MCF 10A (cell line): ENCODE data around the gene HERPUD2. TPM values are rescaled to one million over a fixed set of nuclear protein-coding genes. Genes with fewer than 3 reads are reported as not detected.

Source experiments
- BruUV-seq: library from RNA; stranded (reverse); fragments of 400-500 nt; replicated peaks from 2 replicates; lab custom pipeline; 2021; lab: Mats Ljungman, UMichigan
- CTCF ChIA-PET: fragments of 300-600 bp; sonication (Branson Sonifier 250); formaldehyde crosslinking; extraction: SDS; loops from one replicate; lab custom pipeline; 2021; ENCODE audit warnings: antibody characterized with exemption, inconsistent platforms; lab: Yijun Ruan, JAX
- POLR2A ChIA-PET: fragments of 300-600, 350-650 bp; sonication (Branson Sonifier 250); formaldehyde crosslinking; extraction: SDS; loops from one replicate; lab custom pipeline; 2020; ENCODE audit warnings: antibody characterized with exemption, inconsistent platforms; lab: Yijun Ruan, JAX
- DNase-seq: peaks from one replicate; pipeline ENCODE4 v3.0.0-alpha.2; 2018; ENCODE audit not compliant: unreplicated experiment
- H3K27ac Mint-ChIP-seq: one replicate; pipeline ENCODE4 v1.8.0; 2022; ENCODE audit warnings: mild to moderate bottlenecking, low read depth, mixed read lengths; ENCODE audit not compliant: unreplicated experiment
- H3K27me3 Mint-ChIP-seq: one replicate; pipeline ENCODE4 v1.8.0; 2022; ENCODE audit warnings: mixed read lengths; ENCODE audit not compliant: insufficient read depth, unreplicated experiment
- H3K36me3 Mint-ChIP-seq: one replicate; pipeline ENCODE4 v1.8.0; 2022; ENCODE audit warnings: mild to moderate bottlenecking, moderate library complexity, mixed read lengths; ENCODE audit not compliant: insufficient read depth, unreplicated experiment
- H3K4me1 Mint-ChIP-seq: one replicate; pipeline ENCODE4 v1.8.0; 2022; ENCODE audit warnings: mixed read lengths; ENCODE audit not compliant: insufficient read depth, unreplicated experiment
- H3K4me3 Mint-ChIP-seq: one replicate; pipeline ENCODE4 v1.8.0; 2022; ENCODE audit warnings: mild to moderate bottlenecking, moderate library complexity, mixed read lengths; ENCODE audit not compliant: unreplicated experiment
- H3K9me3 Mint-ChIP-seq: one replicate; pipeline ENCODE4 v1.8.0; 2022; ENCODE audit warnings: mixed read lengths; ENCODE audit not compliant: unreplicated experiment
- intact Hi-C: fragments of 100-400 bp; cut with micrococcal nuclease; formaldehyde crosslinking; loops from 2 replicates; pipeline ENCODE4 v1.14.1; 2022
- total RNA-seq: library from RNA; stranded (reverse); gene quantifications from 2 replicates; pipeline ENCODE4 v1.2.3, GENCODE V29; 2022
- TF ChIP-seq, protein P1 (sequence below): fragments of 200-600 bp; IDR thresholded peaks from one replicate; pipeline ENCODE4 v1.8.0; 2022; ENCODE audit warnings: antibody characterized with exemption, mild to moderate bottlenecking; ENCODE audit not compliant: unreplicated experiment

HERPUD2 gene
- total RNA-seq, 1 experiment from 2014 or later: 29.0 TPM

DNA sequence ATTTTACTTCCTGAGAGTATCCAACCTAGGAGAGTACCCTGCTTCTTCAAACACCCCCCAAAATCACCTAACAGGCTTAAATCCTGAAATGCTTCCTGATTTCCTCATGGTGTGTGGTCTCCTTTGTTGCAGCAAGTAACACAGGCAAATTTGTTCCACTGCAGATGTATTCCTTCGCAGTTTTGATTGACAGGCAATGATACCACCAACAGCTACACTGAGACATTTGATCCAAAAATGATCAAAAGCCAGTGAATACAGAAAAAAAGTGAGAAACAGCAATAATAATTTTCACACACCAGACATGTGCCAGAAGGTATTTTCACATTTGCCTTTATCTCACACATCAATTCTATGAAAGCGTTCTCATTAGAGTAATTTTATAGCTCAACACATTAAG lies 95.9 kb downstream of the HERPUD2 start:
- H3K27ac Mint-ChIP-seq: no peak overlapping the region
- no peaks in the 10 kb centered on the region for H3K27me3 Mint-ChIP-seq
- H3K4me1 Mint-ChIP-seq: no peaks in the 10 kb centered on the region
- no peaks in the 10 kb centered on the region for H3K36me3 Mint-ChIP-seq
- TF ChIP-seq, protein P1, sequence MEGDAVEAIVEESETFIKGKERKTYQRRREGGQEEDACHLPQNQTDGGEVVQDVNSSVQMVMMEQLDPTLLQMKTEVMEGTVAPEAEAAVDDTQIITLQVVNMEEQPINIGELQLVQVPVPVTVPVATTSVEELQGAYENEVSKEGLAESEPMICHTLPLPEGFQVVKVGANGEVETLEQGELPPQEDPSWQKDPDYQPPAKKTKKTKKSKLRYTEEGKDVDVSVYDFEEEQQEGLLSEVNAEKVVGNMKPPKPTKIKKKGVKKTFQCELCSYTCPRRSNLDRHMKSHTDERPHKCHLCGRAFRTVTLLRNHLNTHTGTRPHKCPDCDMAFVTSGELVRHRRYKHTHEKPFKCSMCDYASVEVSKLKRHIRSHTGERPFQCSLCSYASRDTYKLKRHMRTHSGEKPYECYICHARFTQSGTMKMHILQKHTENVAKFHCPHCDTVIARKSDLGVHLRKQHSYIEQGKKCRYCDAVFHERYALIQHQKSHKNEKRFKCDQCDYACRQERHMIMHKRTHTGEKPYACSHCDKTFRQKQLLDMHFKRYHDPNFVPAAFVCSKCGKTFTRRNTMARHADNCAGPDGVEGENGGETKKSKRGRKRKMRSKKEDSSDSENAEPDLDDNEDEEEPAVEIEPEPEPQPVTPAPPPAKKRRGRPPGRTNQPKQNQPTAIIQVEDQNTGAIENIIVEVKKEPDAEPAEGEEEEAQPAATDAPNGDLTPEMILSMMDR: no peak
- CTCF ChIA-PET: interaction anchor here (1.0 to 1.5 kb wide), 2 partner anchors 25 to 61 kb away, joined by 5 read pairs; no protein-coding TSS in a partner anchor
- no peak for DNase-seq
- no peaks in the 10 kb centered on the region for H3K9me3 Mint-ChIP-seq
- H3K4me3 Mint-ChIP-seq: no peak overlapping the region
- POLR2A ChIA-PET: interaction anchor here (1.4 kb wide), 1 partner anchor 9 kb away, joined by 3 read pairs; no protein-coding TSS in a partner anchor
- intact Hi-C loops: no loop called here
- no TSS peak for BruUV-seq

DNA sequence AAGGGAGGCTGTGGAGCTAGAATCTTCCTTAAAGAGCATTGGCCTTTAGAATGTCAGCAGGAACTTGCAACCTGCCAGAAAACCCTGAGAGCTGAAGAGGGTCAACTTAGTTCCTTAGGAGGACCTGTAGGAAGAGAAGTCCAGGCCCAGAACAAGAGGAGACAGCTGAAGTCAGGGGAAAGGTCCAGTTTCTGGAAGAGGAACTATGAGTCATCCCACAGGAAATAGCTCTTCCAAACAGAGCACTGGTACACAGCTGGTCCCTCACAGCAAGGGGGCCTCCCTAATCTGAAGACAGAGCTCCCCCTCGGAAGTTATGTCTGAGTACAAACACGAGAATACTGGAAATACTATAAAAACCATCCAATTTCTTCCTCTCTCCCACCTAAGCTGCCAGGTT lies 98.9 kb downstream of the HERPUD2 start:
- no TSS peak for BruUV-seq
- no peaks in the 10 kb centered on the region for H3K27me3 Mint-ChIP-seq
- no peak overlapping the region for H3K4me3 Mint-ChIP-seq
- DNase-seq: peak; percentile 11
- H3K36me3 Mint-ChIP-seq: no peaks in the 10 kb centered on the region
- no peaks in the 10 kb centered on the region for H3K4me1 Mint-ChIP-seq
- ChIA-PET POLR2A (no interaction called here), CTCF (interaction anchor here (0.7 to 1.5 kb wide), 5 partner anchors 12 to 172 kb away, joined by 3 to 7 read pairs (median 4); no protein-coding TSS in a partner anchor)
- no peaks in the 10 kb centered on the region for H3K9me3 Mint-ChIP-seq
- intact Hi-C loops: no loop called here
- TF ChIP-seq, protein P1: no peak
- H3K27ac Mint-ChIP-seq: no peak overlapping the region

DNA sequence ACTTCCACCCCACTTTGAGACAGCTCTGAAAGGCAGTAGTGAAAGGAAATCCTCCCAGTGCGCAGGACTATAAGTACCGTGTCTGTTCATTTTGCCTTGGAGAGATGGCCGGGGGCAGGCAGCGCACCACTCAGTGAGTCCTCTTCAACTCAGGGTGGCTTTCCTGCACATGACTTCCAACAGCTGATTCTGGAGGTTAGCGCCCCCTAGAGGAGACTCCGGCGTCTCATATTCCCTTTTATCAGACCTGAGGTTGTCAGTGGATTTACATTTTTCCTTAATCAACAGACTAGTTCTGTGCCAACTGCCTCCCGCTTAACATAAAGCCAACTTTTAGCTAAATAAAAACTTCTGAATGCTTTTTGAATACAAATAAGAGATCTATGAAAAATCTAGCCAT lies 101.0 kb downstream of the HERPUD2 start:
- DNase-seq: peak; percentile 21
- no peak overlapping the region for H3K27ac Mint-ChIP-seq
- no TSS peak for BruUV-seq
- H3K4me3 Mint-ChIP-seq: no peak overlapping the region
- POLR2A ChIA-PET: no interaction called here
- CTCF ChIA-PET: interaction anchor here (0.6 to 1.7 kb wide), 8 partner anchors 10 to 280 kb away, joined by 3 to 5 read pairs (median 4); no protein-coding TSS in a partner anchor
- TF ChIP-seq, protein P1: peak; percentile 25
- no peaks in the 10 kb centered on the region for H3K4me1 Mint-ChIP-seq
- H3K27me3 Mint-ChIP-seq: no peaks in the 10 kb centered on the region
- no peaks in the 10 kb centered on the region for H3K9me3 Mint-ChIP-seq
- intact Hi-C loops: no loop called here
- H3K36me3 Mint-ChIP-seq: no peaks in the 10 kb centered on the region

DNA sequence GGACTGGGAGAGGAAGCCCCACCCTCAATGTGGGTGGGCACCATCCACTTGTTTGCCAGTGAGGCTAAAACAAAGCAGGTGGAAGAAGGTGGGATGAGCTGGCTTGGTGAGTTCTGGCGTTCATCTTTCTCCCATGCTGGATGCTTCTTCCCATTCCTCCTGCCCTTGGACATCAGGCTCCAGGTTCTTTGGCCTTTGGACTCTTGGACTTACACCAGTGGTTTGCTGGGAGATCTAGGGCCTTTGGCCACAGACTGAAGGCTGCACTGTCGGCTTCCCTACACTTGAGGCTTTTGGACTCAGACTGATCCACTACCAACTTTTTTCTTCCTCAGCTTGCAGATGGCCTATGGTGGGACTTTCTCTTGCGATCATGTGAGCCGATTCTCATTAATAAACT lies 106.3 kb downstream of the HERPUD2 start:
- Mint-ChIP-seq H3K4me1 (no peaks in the 10 kb centered on the region), H3K4me3 (no peak overlapping the region), H3K36me3 (no peaks in the 10 kb centered on the region), H3K27me3 (no peaks in the 10 kb centered on the region), H3K9me3 (no peaks in the 10 kb centered on the region), H3K27ac (no peak overlapping the region)
- TF ChIP-seq, protein P1: no peak
- intact Hi-C loops: no loop called here
- DNase-seq: no peak
- BruUV-seq: no TSS peak
- POLR2A ChIA-PET: no interaction called here
- CTCF ChIA-PET: no interaction called here
